Stimulated activated CD4-positive, alpha-beta T cell treated with anti-CD3 and anti-CD28 coated beads, Interleukin-1b, Interleukin-23, amount 100 ng/mL, for 4 hours (primary cell): Measurements from ENCODE around the gene CATSPERE.

Experiments
- DNase-seq, 2 donors: peaks; one replicate each; pipeline ENCODE4 v3.0.0-alpha.2; 2020; ENCODE audit warnings: low read depth in 2 of 2

CATSPERE gene

GRCh38 chr1:244461245-244462071, at the start of gene CATSPERE:
Gene CATSPERE, plus strand, starts transcription at chr1:244461273. Its CDS starts 157 bp downstream, at chr1:244461430.
- peak; percentile 52 to 60 for DNase-seq

- DNase-seq = no peak
Measured at GRCh38 chr1:244412176-244412575, 48.9 kb upstream of the CATSPERE start.

GRCh38 chr1:244413736-244414135, 47.3 kb upstream of the CATSPERE start:
- DNase-seq = no peak

GRCh38 chr1:244414543-244414942, 46.5 kb upstream of the CATSPERE start:
- no peak for DNase-seq

GRCh38 chr1:244419024-244419423, 42.0 kb upstream of the CATSPERE start:
- no peak for DNase-seq

GRCh38 chr1:244422174-244422573, 38.9 kb upstream of the CATSPERE start:
- no peak for DNase-seq

GRCh38 chr1:244424649-244425334, 36.3 kb upstream of the CATSPERE start:
- DNase-seq = no peak

DNA sequence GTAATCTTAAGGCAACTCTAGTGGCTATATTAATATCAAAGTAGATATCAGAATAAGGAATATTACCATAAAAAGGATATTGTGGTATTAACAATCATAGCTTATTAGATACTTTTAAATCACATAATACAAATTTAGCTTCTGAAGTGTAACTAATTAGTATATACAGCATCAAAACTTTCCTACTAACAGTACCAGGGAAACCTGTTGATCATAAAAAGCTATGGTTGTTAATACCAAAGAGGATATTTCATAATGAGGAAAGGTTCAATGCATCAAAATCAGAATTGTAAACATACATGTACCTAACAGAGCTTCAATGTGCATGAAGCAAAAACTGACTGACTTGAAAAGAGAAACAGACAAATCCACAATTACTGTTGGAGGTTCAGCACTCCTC, 33.4 kb upstream of the CATSPERE start:
- DNase-seq = no peak

DNA sequence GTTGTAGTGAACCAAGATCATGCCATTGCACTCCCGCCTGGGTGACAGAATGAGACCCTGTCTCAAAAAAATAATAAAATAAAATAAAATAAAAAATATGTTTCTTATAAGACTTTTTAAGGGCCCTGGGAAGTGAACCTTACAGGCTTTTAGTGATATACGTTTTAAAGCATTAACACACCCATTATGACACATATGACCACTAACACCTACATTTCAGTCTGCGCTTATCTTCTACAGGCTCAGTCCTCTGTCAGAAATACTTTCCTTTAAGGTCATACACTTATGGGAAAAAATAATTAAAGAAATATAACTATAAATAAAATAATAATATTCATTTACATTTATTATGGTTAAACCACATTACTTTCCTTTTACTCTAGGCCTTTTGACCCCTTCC, 31.3 kb upstream of the CATSPERE start:
- no peak for DNase-seq

- no peak for DNase-seq
Measured at GRCh38 chr1:244431166-244431565, 29.9 kb upstream of the CATSPERE start.

DNA sequence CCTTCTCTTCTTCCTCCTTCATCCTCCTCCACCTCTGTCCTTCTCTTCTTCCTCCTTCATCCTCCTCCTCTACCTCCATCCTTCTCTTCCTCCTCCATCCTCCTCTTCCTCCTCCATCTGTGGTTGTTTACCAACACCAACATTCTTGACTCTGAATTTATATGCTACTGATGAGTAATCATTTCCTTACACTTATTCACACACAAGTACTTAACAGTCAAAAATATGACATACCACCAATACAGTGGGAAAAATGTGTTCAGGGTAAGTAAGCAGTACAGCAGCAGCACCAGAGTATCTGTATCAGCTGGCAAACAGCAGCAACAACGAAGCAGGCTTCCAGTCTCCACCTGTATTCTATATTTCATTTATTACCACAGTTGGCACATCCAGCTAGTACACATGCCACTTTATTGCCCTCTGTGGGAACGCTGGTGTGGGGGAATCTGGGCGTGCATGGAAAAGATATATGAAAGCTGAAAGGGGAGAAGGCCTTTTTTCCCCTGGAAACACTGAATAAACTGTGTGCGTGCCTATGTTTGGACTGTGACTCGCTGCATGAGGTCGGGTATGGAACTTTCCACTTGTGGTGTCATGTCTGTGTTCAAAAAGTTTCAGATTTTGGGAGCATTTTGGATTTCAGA, 25.4 kb upstream of the CATSPERE start:
- DNase-seq = peak in 1 of 2 donors; percentile 1

DNA sequence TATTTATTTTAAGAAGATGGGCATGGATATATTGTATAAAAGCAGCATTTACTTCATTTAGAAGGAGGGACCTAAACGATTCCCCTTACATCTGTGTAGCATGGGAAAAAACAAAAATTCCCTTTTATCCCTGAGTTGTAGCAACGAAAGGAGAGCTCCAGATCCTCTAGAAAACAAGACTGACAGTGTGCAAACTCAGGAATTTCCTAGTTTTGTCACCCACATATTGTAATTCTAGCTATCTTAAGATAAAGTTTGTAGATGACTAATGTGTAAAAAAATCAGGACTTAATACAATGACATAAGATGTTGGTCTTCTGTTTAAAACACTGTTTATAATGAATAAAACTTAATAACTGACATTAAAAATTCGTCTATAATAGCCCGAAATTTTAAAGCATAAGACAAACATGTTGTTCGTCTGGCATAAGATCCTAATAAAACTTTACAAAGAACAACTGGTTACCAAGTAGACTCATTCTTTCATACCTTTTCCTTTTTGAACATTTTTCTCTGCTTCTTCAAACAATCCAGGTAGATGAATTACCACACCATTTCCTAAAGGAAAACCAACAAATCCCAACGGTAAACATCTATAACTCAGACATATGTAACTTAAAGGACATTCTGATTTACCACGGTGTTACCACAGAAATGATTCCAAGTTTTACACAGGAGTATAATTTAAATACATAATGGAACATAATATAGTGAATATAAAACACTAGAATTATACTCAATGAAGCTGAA, 24.6 kb upstream of the CATSPERE start:
- DNase-seq = no peak

DNA sequence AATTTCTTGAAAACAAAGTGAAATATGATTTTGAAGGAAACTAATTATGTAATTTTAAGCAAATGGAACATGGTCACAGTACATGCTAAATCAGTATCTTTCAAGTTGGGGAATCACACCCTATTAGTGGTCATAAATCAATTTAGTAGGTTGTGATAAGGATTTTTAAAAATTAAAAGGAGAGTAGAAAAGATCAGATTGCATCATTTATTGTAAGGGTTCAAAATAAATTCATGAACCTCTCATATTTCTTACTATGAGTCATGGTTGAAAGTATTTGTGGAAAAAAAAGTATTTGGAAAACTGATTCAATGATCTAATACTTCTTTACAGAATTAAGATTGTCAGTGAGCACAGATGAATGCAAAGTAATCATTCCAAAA, 24.0 kb upstream of the CATSPERE start:
- DNase-seq = no peak

DNA sequence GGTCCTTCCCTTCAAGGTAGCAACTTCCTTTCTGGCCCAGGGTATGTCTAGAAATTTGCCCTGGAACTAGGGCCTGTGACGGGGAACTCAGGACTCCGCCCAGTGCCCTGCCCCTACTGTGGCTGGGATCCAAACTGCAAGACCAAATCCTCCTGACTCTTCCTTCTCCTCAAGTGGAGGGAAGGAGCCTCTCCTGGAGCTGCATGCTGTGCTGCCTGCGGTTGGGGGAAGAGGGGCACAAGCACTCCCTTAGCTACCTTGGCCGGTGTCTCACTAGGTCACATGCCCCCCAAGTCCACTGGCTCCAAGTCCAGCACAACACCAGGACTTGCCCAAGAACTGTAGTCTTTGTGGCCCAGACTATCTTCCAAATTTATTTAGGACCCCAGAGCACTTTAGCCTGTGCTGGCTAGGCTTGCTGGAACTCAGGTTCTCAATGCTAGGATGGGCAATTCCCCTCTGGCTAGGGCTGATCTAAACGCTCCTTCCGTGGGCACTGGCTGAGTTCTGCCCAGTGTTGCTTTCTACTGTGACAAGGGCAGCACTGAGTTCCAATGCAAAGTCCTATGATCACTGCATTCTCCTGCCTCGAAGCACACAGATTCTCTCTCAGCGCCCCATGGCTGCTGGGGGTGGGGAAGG, 21.6 kb upstream of the CATSPERE start:
- no peak for DNase-seq

DNA sequence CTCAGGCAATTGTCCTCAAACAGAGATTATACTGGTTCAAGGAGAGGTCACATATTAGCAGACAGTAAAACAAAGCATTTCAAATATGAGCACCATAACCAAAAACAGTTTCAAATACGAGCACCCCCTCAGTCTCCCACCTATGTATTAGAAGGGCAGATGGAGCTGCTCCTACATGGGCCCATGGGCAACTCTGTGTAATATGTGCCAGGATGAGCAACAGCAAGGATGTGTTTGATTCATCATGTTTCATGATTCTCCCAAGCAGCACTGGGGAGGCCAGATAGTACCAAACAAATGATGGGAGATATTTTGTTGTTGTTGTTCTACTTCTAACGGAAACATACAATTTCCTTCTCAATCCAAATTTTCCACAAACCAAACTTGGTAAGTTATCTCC, 18.2 kb upstream of the CATSPERE start:
- DNase-seq = no peak

- no peak for DNase-seq
Measured at GRCh38 chr1:244444854-244445253, 16.2 kb upstream of the CATSPERE start.

GRCh38 chr1:244445320-244446181, 15.5 kb upstream of the CATSPERE start:
- DNase-seq = no peak

DNA sequence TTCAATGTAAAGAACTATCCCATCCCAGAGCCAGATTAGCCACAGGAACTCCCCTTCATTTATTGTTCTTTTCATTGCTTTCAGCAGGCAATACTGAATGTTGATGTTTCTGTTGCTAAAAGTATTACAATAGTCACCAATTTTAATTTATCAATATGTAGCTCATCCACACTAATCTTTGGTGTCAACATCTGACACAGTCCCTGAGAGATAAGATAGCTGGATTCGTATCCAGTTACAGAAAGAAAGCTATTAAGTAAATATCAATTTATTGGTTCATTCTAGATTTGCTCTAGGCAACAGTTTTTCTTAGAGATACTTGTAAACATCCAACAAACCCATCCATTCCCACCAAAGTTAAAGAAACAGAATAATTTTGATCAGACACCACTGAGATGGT, 14.0 kb upstream of the CATSPERE start:
- DNase-seq = no peak

DNA sequence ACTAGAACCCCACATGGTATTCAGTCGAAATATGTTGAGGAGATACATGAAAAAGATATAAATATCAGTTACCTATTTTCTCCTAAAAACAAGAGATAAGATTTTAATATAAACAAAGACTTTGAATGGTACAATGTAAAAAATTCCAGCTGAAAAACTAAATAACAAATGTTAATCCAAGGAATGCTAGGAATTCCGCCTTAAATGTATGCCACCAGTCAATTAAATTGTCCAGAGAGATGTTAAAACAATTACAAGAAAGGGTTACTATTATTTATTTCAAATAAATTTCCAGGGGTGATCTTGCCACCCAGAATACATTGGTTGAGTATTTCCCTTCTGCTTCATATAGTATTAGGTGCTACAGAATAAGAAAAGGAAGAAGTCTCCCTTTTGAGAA, 13.5 kb upstream of the CATSPERE start:
- DNase-seq = no peak

- DNase-seq = no peak
Measured at GRCh38 chr1:244448279-244449036, 12.6 kb upstream of the CATSPERE start.
